Measurements from ENCODE around the gene ANKRD11.

Gene ANKRD11

GRCh38 chr16:89506113-89506504 lies 15.7 kb upstream of the ANKRD11 start:
- DNase-seq, result no peak

GRCh38 chr16:89505204-89506112 lies 15.1 kb upstream of the ANKRD11 start:
- peak; percentile 93 for DNase-seq

- DNase-seq, result no peak
These were observed 13.7 kb upstream of the ANKRD11 start for GRCh38 chr16:89504091-89504490.

GRCh38 chr16:89502081-89502843 lies 11.9 kb upstream of the ANKRD11 start:
- DNase-seq, result no peak

GRCh38 chr16:89499767-89500166 lies 9.4 kb upstream of the ANKRD11 start:
- no peak for DNase-seq

DNA sequence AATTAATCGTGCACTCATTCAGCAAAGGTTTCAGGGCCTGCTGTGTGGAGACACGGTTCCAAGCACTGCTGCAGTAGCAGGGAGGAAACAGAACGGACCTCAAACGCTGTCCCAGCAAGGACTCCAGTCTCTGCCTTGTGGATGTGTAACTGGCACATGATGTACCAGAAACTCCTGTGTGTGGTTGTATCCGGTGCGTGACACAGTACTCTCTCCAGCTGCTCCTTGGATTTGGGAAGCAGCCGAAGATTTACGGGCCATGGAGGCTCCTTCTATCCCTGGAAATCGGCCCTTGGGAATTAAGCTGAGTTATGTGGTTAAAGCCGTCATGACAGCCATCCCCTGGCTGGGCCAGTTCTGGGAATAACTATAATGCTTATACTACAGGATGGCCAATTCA lies 8.5 kb upstream of the ANKRD11 start:
- DNase-seq, result no peak

- no peak for DNase-seq
These were observed 4.8 kb upstream of the ANKRD11 start for GRCh38 chr16:89495121-89495520.

DNA sequence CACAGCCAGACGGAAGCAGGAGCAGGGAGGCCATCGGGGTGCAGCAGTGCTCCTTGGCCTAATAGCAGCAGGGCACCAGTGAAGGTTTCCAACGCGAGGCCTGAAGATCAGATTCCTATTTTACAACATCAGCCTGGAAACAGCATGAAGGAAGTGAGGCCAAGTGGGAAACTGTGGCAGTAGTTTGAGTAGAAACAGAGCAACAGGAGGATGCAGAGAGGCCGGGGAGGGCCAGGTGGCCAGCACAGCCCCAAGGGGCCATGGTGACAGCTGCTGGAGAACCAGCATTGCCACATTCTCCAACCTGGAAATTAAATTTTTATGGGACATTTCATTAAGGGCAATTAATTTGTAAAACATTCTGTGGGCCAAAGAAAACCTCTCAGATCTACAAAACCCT lies 3.4 kb upstream of the ANKRD11 start:
- no peak for DNase-seq

GRCh38 chr16:89491974-89492687 lies 1.8 kb upstream of the ANKRD11 start:
- no peak for DNase-seq

DNA sequence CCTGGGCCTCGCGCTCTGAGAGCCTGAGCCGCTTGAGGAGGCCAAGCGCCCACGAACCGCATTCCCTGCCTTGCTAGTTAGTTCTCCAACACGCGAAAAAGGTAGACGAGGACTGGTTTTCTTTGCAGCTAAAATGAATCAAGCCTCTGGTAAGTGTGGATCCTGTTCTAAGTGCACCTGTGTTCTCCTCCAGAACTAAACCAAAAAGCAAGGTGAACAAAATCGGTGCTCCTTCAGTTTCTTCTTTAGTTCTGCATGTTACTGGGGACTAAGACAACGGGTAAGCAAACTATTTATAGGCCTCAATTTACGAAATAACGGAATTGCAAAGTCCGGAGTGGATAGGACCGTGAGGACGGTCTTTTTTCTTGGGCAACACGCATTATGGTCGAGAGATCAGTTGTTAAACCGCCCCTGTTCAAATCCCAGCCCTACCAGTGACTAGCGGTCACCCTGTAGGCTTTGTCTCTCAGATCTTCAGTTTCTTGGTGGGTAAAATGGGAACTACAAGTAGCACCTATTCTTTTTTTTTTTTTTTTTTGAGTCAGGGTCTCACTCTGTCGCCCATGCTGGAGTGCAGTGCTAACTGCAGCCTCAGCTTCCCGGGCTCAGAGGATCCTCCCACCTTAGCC lies 993 bp upstream of the ANKRD11 start:
- DNase-seq, result no peak

GRCh38 chr16:89489898-89490438 lies 393 bp downstream of the ANKRD11 start:
- DNase-seq, result peak; percentile 19

DNA sequence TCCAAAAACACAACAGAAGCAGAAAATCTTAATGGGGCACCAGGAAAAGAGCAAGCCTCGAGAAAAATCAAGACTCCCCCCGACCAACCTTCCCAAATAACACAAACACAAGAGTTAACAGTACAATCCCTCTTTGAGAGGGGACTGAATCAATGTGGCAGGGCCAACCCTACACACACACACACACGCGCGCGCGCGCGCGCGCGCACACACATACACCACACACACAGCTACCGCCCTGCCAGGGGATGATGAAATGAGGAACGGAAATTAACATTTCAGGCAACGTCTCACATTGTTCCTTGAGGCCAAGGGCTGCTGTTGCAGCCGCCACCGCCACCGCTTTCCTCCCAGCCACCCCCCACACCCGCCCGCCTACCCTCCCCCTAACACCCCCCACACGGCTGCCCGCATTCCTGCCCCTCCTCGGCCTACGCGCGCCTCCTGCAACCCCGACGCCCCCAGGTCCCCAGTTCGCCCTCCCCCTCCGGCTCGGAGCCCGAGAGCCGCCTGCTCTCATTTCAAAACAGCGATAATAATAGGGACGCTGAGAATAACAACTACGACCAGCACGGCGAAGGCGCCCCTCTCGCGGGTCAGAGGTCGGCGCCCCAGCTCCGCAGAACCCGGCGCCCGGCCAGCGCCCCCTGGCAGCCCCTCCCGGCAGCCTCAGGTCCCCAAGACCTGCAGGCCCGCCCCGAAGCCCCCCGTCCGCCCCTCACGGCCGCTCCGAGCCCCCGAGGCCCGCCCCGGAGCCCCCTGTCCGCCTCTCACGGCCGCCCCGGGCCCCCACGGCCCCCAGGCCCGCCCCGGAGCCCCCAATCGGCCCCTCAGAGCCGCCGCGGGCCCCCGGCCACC lies 1.1 kb downstream of the ANKRD11 start:
- DNase-seq, result peak; percentile 85

DNA sequence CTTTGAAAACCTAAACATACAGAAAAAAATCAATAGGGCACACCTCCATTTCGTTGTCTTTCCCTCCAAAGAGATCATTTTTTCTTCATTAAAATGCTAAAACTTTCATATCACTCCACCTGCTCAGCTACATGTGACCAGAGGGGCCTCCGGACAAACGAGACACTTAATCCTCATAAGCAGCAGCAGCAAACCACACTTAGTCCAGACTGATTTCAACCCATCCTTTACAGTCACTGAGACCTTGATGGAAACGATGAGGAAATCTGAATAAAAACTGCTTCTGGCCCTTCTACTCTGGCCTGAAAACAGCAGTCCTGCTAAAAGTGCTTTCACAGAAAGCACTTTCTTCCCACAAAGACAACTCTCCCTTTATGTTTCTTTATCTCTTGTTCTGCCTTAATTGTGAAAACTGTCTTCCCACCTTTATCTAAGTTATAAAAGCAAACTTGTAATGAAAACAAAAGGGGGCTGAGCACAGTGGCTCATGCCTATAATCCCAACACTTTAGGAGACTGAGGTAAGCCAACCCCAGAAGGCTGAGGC lies 4.6 kb downstream of the ANKRD11 start:
- DNase-seq, result no peak

GRCh38 chr16:89484923-89485679 lies 5.3 kb downstream of the ANKRD11 start:
- peak; percentile 46 for DNase-seq

GRCh38 chr16:89484041-89484501 lies 6.3 kb downstream of the ANKRD11 start:
- no peak for DNase-seq

- DNase-seq, result no peak
These were observed 7.5 kb downstream of the ANKRD11 start for GRCh38 chr16:89482817-89483205.

- DNase-seq, result no peak
These were observed 8.1 kb downstream of the ANKRD11 start for GRCh38 chr16:89482150-89482816.

DNA sequence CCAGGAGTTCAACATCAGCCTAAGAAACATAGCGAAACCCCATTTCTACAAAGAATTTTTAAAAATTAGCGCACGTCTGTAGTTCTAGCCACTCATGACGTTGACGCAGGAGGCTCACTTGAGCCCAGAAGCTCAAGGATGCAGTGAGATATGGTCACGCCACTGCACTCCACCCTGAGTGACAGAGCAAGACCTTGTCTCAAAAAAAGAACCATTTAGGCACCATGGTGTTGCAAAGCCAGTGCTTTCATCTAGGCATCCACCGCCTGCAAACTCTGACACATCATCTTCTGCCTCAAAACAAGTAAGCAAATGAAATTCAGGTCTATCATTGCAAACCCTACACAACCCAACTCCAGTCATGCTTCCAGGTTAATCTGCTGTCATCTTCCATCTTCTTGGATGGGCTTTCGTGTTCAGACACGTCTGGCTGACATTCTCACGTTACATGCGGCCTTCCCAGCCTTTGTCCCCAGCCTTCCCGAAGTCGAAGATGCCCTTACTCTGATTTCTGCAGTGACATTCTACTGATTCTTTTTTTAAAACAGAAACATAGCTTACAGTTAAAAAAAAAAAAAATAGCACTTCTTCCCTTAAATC lies 8.9 kb downstream of the ANKRD11 start:
- DNase-seq, result no peak

DNA sequence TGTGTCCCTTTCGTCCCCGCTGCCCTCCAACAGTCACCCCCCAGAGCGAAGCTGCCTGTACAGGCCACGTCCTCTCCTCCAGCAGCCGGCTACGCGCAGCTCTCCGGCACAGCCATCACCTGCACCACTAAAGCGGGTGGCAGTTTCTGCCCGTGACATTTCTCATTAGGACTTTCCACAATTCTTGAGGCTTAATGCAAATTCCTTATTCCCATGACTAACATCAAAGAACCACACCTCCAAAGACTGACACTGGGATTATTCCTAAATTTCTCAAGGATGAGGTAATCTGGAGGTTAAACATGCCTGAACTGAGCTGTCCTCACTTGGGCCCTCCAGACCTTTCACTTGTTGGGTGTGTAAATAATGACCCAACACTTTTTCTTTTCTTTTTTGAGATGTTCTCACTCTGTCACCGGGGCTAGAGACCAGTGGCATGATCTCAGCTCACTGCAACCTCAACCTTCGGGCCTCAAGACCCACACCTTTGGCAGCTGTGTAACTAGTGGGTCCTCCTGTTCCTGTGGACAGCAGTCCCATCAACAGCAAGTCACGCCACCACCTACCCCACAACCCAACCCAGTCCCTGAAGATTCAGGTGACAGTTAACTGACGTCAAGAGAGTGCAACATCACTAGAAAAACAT lies 11.7 kb downstream of the ANKRD11 start:
- no peak for DNase-seq
